Loucy (cell line): ENCODE measurements around the gene MRPL20.
"Not testable (repeated sequence)": the region's sequence is repeated elsewhere in the genome, so short reads cannot be mapped to it uniquely, and the experiment has no call there.

Experiments
- H2AFZ ChIP-seq: fragments of 200-600 bp; sonication (generic); 2 replicates; pipeline ENCODE4 v1.6.0; 2016; ENCODE audit warnings: antibody characterized with exemption, mild to moderate bottlenecking, low read length, moderate library complexity
- H3F3A ChIP-seq: fragments of 200-600 bp; 2 replicates; pipeline ENCODE4 v1.6.0; 2016; ENCODE audit warnings: antibody characterized with exemption, low read depth, mild to moderate bottlenecking
- H3K27me3 ChIP-seq: fragments of 200-600 bp; sonication (generic); 2 replicates; pipeline ENCODE4 v1.6.1; 2014; ENCODE audit warnings: low read length, mild to moderate bottlenecking; ENCODE audit not compliant: insufficient read depth, poor library complexity, severe bottlenecking
- H3K36me3 ChIP-seq: fragments of 200-600 bp; sonication (generic); 2 replicates; pipeline ENCODE4 v1.6.1; 2016; ENCODE audit warnings: low read length; ENCODE audit not compliant: insufficient read depth
- H3K4me1 ChIP-seq: fragments of 200-600 bp; sonication (generic); 2 replicates; pipeline ENCODE4 v1.5.1; 2014; ENCODE audit warnings: low read length, mild to moderate bottlenecking; ENCODE audit not compliant: insufficient read depth, poor library complexity, severe bottlenecking
- H3K4me2 ChIP-seq: fragments of 200-600 bp; sonication (generic); 2 replicates; pipeline ENCODE4 v1.6.0; 2014; ENCODE audit warnings: antibody characterized with exemption, low read length, low read depth, mild to moderate bottlenecking; ENCODE audit not compliant: poor library complexity, severe bottlenecking
- H3K4me3 ChIP-seq: fragments of 200-600 bp; sonication (generic); 2 replicates; pipeline ENCODE4 v1.5.1; 2014; ENCODE audit warnings: low read length, mild to moderate bottlenecking, mixed read lengths; ENCODE audit not compliant: poor library complexity, severe bottlenecking
- H3K79me2 ChIP-seq: fragments of 200-600 bp; sonication (generic); 2 replicates; pipeline ENCODE4 v1.6.1; 2014; ENCODE audit warnings: low read length; ENCODE audit not compliant: insufficient read depth
- H3K9ac ChIP-seq: fragments of 200-600 bp; sonication (generic); 2 replicates; pipeline ENCODE4 v1.6.0; 2014; ENCODE audit warnings: mild to moderate bottlenecking, low read depth, low read length, moderate library complexity; ENCODE audit not compliant: poor library complexity, severe bottlenecking
- H3K9me2 ChIP-seq: fragments of 200-600 bp; sonication (generic); replicated peaks from 2 replicates; pipeline ENCODE4 v1.6.1; 2016; ENCODE audit warnings: low read depth, low read length, mixed read lengths
- H3K9me3 ChIP-seq: fragments of 200-600 bp; sonication (generic); 2 replicates; pipeline ENCODE4 v1.6.1; 2014; ENCODE audit warnings: mild to moderate bottlenecking, antibody characterized with exemption, low read length, low read depth; ENCODE audit not compliant: insufficient read depth
- H4K20me1 ChIP-seq: fragments of 200-600 bp; sonication (generic); 2 replicates; pipeline ENCODE4 v1.6.0; 2014; ENCODE audit warnings: antibody characterized with exemption, low read length, mild to moderate bottlenecking; ENCODE audit not compliant: insufficient read depth, poor library complexity, severe bottlenecking
- CTCF ChIP-seq: fragments of 200-600 bp; sonication (generic); conservative IDR thresholded peaks from 2 replicates; pipeline ENCODE4 v1.5.1; 2014; ENCODE audit warnings: mild to moderate bottlenecking, antibody characterized with exemption, low read length
- EZH2phosphoT487 ChIP-seq: fragments of 200-600 bp; IDR thresholded peaks from 2 replicates; pipeline ENCODE4 v1.6.1; 2018; ENCODE audit warnings: antibody characterized with exemption, mild to moderate bottlenecking, moderate library complexity, borderline replicate concordance

MRPL20 gene

GRCh38 chr1:1371364-1371745, 35.7 kb downstream of the MRPL20 start:
- Histone ChIP-seq H3K4me2 (peak overlapping the region; percentile 99), H4K20me1 (peaks cover 26% of the 10 kb centered on the region), H3K9me3 (no peaks in the 10 kb centered on the region; the same call in 1 of the 2 replicates), H3F3A (no peaks in the 10 kb centered on the region), H3K9me2 (no peaks in the 10 kb centered on the region), H3K36me3 (no peaks in the 10 kb centered on the region), H3K4me3 (peak overlapping the region; percentile 66), H2AFZ (no peak overlapping the region), H3K9ac (peak overlapping the region; percentile 16), H3K4me1 (peaks cover 33% of the 10 kb centered on the region), H3K79me2 (peaks cover 34% of the 10 kb centered on the region), H3K27me3 (no peaks in the 10 kb centered on the region)
- TF ChIP-seq CTCF (no peak), EZH2phosphoT487 (no peak)

DNA sequence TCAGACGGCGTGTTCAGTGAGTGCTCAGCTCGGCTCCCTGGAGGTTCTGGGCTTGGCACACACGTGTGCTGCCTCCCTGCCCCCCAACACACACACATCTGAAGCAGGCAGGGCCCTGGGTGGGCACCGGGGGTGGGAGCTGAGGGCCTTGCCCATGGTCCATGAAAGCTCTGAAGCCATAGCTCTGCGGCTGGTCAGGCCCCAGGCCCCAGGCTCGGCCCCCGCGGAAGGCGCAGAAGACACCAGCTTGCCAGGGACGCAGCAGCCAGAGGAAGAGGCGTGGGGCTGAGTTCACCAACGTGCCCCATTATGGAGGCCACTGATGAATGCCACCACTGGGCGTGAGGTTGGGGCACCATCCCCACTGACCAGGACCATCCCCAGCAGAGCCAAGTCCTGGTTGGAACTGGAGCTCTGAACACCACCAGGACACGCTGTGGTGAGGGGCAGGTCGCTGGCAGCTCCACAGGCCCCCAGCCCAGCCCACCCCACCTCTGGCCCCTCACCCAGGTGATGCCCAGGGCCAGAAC, 36.3 kb downstream of the MRPL20 start:
- H3F3A ChIP-seq, result no peaks in the 10 kb centered on the region
- H3K27me3 ChIP-seq, result no peaks in the 10 kb centered on the region
- no peaks in the 10 kb centered on the region for H3K9me2 ChIP-seq
- TF ChIP-seq EZH2phosphoT487, result no peak
- TF ChIP-seq CTCF, result no peak
- H3K4me1 ChIP-seq, result peaks cover 28% of the 10 kb centered on the region
- H3K79me2 ChIP-seq, result peaks cover 29% of the 10 kb centered on the region
- no peak overlapping the region for H2AFZ ChIP-seq
- no peaks in the 10 kb centered on the region; the same call in 1 of the 2 replicates for H3K9me3 ChIP-seq
- no peak overlapping the region for H3K9ac ChIP-seq
- H4K20me1 ChIP-seq, result peaks cover 26% of the 10 kb centered on the region
- peak overlapping the region; percentile 99 for H3K4me2 ChIP-seq
- no peak overlapping the region for H3K4me3 ChIP-seq
- H3K36me3 ChIP-seq, result no peaks in the 10 kb centered on the region

GRCh38 chr1:1370094-1370493, 37.0 kb downstream of the MRPL20 start:
- Histone ChIP-seq H3K79me2 (peaks cover 29% of the 10 kb centered on the region), H3K4me1 (peaks cover 28% of the 10 kb centered on the region), H4K20me1 (peaks cover 26% of the 10 kb centered on the region)
- not testable (repeated sequence) for H2AFZ ChIP-seq, H3F3A ChIP-seq, H3K27me3 ChIP-seq, H3K36me3 ChIP-seq, H3K4me3 ChIP-seq, H3K9me3 ChIP-seq, H3K4me2 ChIP-seq, H3K9ac ChIP-seq, H3K9me2 ChIP-seq

- Histone ChIP-seq H3K4me2 (no peak overlapping the region), H3K9ac (no peak overlapping the region), H3K4me1 (peaks cover 12% of the 10 kb centered on the region), H3K27me3 (no peaks in the 10 kb centered on the region), H4K20me1 (peaks cover 14% of the 10 kb centered on the region), H3F3A (no peaks in the 10 kb centered on the region), H3K4me3 (no peak overlapping the region), H3K9me3 (no peaks in the 10 kb centered on the region; the same call in 1 of the 2 replicates), H2AFZ (no peak overlapping the region), H3K9me2 (no peaks in the 10 kb centered on the region), H3K79me2 (peaks cover 6% of the 10 kb centered on the region; the same call in 1 of the 2 replicates), H3K36me3 (no peaks in the 10 kb centered on the region)
- TF ChIP-seq EZH2phosphoT487 (no peak), CTCF (no peak)
Observed at GRCh38 chr1:1367315-1367714, 39.8 kb downstream of the MRPL20 start.
